GM18499 (cell line): Measurements from ENCODE around the gene GNL3L.
"Not testable (repeated sequence)": the region's sequence is repeated elsewhere in the genome, so short reads cannot be mapped to it uniquely, and the experiment has no call there.

Source experiments
- ATAC-seq: cut with Tn5 transposase; IDR thresholded peaks from one replicate; pipeline ENCODE4 v1.9.1; 2021; ENCODE audit warnings: moderate number of reproducible peaks; ENCODE audit not compliant: insufficient read depth, unreplicated experiment

The GNL3L gene

GRCh38 chrX:54551801-54552200 lies 21.8 kb downstream of the GNL3L start:
- no peak for ATAC-seq

- ATAC-seq = not testable (repeated sequence)
Measured at GRCh38 chrX:54555006-54555405, 25.0 kb downstream of the GNL3L start.

GRCh38 chrX:54560411-54560810 lies 30.4 kb downstream of the GNL3L start:
- no peak for ATAC-seq

GRCh38 chrX:54561622-54562021 lies 31.6 kb downstream of the GNL3L start:
- ATAC-seq = no peak

GRCh38 chrX:54564936-54565335 lies 34.9 kb downstream of the GNL3L start:
- no peak for ATAC-seq

GRCh38 chrX:54570332-54570731 lies 40.3 kb downstream of the GNL3L start:
- ATAC-seq = no peak

- not testable (repeated sequence) for ATAC-seq
Measured at GRCh38 chrX:54572641-54573040, 42.6 kb downstream of the GNL3L start.

- no peak for ATAC-seq
Measured at GRCh38 chrX:54597728-54598127, 67.7 kb downstream of the GNL3L start.

GRCh38 chrX:54602563-54602962 lies 72.5 kb downstream of the GNL3L start:
- no peak for ATAC-seq
